GM12872 (cell line): Measurements from ENCODE around the gene DDAH2.

Experiments
- TF ChIP-seq, protein P1 (sequence below): IDR thresholded peaks from 3 replicates; pipeline ENCODE4 v1.5.1; 2011; ENCODE audit warnings: low read depth, mild to moderate bottlenecking, low read length, moderate library complexity; ENCODE audit not compliant: insufficient read depth

Gene DDAH2

DNA sequence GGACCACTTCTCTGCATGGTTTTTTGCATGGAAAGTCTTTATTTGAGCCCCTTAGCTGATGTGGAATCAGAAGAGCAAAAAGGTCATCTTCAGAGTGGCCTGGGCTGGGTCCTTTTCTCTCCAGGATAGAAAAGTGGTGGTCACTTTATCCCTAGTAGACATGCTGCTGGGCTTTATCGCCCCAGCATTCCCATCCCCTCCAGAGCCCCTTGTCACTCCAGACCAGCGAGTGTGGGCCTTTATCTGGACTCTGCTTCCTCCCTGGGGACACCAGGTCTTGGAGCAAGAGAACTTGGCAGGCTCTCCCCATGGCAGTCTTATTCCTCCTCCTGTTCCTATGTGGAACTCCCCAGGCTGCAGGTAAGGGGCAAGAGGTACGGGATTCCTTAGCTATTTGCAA lies 22.5 kb downstream of the DDAH2 start, which contains the start of gene LY6G6F:
Gene LY6G6F, plus strand, starts transcription at position 268 of the 400 bp plus-strand sequence. Its CDS starts 41 bp downstream, at position 309.
- TF ChIP-seq, protein P1, sequence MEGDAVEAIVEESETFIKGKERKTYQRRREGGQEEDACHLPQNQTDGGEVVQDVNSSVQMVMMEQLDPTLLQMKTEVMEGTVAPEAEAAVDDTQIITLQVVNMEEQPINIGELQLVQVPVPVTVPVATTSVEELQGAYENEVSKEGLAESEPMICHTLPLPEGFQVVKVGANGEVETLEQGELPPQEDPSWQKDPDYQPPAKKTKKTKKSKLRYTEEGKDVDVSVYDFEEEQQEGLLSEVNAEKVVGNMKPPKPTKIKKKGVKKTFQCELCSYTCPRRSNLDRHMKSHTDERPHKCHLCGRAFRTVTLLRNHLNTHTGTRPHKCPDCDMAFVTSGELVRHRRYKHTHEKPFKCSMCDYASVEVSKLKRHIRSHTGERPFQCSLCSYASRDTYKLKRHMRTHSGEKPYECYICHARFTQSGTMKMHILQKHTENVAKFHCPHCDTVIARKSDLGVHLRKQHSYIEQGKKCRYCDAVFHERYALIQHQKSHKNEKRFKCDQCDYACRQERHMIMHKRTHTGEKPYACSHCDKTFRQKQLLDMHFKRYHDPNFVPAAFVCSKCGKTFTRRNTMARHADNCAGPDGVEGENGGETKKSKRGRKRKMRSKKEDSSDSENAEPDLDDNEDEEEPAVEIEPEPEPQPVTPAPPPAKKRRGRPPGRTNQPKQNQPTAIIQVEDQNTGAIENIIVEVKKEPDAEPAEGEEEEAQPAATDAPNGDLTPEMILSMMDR: no peak

DNA sequence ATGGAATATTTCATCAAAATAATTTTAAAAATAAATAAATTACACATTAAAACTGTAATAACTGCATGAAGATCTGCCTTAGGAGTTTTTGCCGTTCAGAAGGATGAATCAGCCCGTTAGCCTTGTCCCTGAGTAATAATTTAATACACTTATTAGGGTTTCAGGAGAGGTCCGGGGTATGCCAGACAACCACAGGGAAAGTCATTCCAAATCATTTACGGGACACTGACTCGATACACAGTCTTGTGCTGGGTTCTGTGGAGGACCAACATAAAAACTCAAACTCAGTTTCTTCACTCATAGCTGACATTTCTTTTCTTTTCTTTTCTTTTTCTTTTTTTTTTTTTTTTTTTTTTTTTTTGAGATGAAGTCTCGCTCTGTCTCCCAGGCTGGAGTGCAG lies 23.2 kb downstream of the DDAH2 start:
- TF ChIP-seq, protein P1: no peak

DNA sequence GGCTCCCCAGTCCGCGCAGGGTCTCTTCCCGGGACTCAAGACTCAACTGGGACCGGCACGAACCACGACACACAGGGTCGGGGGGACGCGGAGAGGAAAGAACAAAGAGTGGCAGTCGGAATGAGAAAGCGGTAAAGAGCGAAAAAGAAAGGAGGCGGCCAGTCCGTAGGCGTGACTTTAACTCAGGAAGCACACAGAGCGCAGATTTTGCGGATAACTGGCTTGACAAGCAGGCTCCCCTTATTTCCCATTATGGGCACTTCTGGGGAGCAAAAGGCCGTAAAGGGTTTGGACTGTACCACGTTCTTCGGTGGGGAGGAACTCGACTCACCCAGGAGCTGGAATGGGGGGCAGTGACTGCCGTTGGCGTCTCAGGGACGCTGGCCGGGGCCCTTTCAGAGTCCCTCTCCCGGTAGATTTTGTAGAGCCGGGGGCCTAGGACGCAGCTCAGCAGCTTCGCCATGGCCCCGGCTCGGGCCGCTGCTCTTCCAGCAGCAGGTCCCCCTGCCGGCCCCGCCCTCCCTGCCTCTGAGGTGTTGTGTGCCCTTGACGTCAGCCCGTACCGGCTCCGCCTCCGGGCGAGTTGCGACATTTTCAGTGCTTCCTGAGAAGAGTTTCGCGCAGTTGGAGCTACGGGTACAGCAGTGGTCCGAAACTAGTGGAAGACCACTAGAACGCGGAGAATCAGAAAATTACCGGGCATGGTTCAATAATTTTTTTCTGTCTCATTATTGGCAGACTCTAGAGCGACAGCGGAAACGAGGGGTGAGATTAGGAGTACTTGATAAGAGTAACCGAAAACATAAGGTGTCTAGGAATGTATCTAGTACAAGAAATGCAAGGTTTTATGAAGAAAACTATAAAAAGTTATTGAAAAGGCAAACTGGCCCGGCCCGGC lies 26.0 kb downstream of the DDAH2 start, which contains the start of gene ABHD16A:
Gene ABHD16A, minus strand, starts transcription at position 506 of the 898 bp plus-strand sequence. Its CDS starts 43 bp downstream, at position 463.
- TF ChIP-seq, protein P1: no peak

DNA sequence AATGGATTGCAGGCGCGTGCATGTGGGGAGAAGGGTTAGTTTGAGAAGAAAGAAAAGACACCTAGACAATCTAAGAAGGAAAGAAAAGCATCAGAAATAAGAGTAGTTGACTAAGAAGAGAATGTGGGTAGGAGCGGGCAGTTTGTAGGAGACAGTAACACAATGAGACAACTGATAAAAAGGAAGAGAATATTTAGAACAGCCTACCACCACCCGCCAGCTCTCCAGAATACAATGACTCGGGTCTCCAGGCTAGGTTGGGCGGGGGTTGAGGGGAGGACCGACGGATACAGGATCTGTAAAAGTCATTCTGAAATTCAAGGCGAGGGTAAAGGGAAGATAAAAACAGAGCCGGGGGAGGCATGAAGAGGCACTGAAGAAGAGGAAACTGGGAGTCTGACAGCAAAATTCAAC lies 26.7 kb downstream of the DDAH2 start:
- TF ChIP-seq, protein P1: no peak

DNA sequence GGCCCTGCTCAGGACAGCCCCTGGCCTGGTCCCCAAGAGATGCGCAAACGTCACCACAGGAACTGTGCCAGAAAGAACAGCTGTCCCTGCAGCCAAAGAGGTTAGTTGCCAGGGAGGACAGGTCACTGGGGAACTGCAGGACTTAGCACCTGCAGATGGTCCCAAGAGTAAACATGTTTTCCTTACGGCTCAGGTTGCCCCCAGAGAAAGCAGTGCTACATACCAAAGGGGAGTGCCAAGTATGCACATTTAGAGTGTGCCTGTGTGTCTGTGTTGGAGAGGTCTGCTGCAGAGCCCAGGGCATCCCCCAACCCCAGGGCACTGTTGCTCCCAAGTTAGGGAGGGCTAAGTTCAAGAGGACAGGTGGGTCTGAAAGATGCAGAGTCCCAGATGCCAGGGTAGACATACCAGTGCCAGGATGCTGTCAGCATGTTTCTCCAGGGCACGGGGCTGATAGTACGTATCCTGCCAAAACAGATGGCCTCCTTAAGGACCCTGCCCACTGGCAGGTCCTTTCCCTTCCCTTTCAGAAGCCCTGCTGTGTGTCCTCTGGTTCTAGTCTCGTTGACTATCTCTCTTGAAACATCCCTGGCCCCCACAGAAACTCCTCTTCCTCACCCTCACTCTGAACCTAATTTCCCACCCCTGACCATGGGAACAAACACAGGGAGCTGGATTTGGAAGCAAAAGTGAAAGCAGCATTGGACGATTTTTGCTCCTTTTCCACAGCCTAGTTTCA lies 27.3 kb downstream of the DDAH2 start:
- TF ChIP-seq, protein P1: no peak

DNA sequence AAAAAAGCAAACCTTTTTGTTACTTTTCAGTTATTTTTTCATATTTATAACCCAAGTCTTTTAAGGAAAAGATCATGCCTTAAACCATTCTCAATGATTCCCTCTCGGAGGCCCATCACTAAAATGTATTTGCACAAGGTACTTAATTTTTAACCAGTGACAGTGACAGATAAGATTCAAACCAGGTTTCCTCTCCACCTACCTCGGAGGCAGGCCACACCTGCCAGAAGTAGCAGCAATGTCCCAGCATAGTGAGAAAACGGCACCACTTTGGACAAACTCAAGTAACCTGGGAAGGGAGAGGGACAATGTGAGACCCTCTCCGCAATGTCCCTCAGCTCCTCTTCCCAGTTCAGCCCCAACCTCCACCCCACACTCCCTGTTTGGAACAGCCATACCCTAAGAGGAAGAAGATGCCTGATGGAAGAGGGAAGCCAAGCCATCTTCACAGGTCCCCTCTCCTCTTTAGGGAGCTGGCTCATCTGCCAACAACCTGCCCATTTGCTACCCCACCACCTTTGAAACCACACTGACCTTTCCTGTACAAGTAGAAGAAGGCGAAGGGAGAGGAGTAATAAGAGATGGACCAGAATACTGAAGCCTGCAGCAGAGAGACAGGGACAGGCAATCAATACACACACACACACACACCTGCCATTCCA lies 28.2 kb downstream of the DDAH2 start:
- TF ChIP-seq, protein P1: no peak

DNA sequence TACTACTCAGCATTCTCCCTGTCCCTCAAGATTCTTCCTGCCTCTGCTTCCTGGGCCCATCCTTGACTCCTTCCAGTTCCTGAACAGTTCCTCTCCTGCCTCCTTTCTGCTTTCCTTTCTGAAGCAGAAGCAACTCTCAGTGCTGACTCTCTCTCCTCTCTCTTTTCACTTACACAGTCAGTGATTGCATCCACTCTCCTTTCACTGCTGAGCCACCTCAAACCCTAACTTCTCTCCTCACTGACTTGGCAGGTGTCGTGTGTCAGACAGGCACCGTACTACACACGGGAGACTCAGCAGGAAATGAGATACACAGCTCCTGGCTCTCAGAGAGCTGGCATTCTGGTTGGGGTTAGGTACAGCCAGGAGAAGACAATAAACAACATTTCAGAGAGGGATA lies 31.5 kb downstream of the DDAH2 start:
- TF ChIP-seq, protein P1: no peak
